Esophagus squamous epithelium (tissue), 4 donors: ENCODE results near the gene RGS6.

Experiments
- CTCF ChIP-seq, 6 experiments: fragments of 450-650 bp in 4 of 6; fragments of 200-600 bp in 2 of 6; sonication (generic) in 2 of 6; IDR thresholded peaks; one replicate each; pipeline ENCODE4 v1.5.1; 2016 to 2019; ENCODE audit warnings: antibody characterized with exemption in 6 of 6, mild to moderate bottlenecking in 4 of 6, moderate library complexity in 4 of 6
- POLR2A ChIP-seq, 4 donors: fragments of 450-650 bp; IDR thresholded peaks; one replicate each; pipeline ENCODE4 v1.6.1; 2017; ENCODE audit warnings: antibody characterized with exemption in 4 of 4, mild to moderate bottlenecking in 4 of 4, moderate library complexity in 3 of 4

- TF ChIP-seq CTCF (IDR thresholded peaks at IDR 0.05) (no peak), POLR2A (IDR thresholded peaks at IDR 0.05) (no peak)
Measured at GRCh38 chr14:72408020-72408419, 475.8 kb downstream of the RGS6 start.
